Activated CD4-positive, alpha-beta T cell treated with anti-CD3 and anti-CD28 coated beads, Interleukin-2, Interleukin-6, amounts not matched to agents 100 ng/mL and 50 ng/mL, durations not matched to agents 16 hours and 8 hours (primary cell): ENCODE data around the gene TADA3.
"Not testable (repeated sequence)": the region's sequence is repeated elsewhere in the genome, so short reads cannot be mapped to it uniquely, and the experiment has no call there.

Source experiments
- DNase-seq: peaks from one replicate; pipeline ENCODE4 v3.0.0-alpha.2; 2020

TADA3 gene

GRCh38 chr3:9782770-9783169 is 9.5 kb downstream of the TADA3 start:
- peak; percentile 24 for DNase-seq

GRCh38 chr3:9781978-9782603 is 10.2 kb downstream of the TADA3 start:
- no peak for DNase-seq

GRCh38 chr3:9781551-9781950 is 10.7 kb downstream of the TADA3 start:
- DNase-seq, result no peak

GRCh38 chr3:9780910-9781309 is 11.4 kb downstream of the TADA3 start:
- DNase-seq, result no peak

GRCh38 chr3:9780458-9780812 is 11.8 kb downstream of the TADA3 start:
- DNase-seq, result no peak

GRCh38 chr3:9779721-9780457 is 12.4 kb downstream of the TADA3 start:
- DNase-seq, result peak; percentile 55

- DNase-seq, result no peak
Measured at GRCh38 chr3:9779075-9779593, 13.1 kb downstream of the TADA3 start.

- DNase-seq, result peak; percentile 73
Measured at GRCh38 chr3:9778143-9779074, 13.9 kb downstream of the TADA3 start.

GRCh38 chr3:9777694-9778021 is 14.6 kb downstream of the TADA3 start:
- no peak for DNase-seq

- no peak for DNase-seq
Measured at GRCh38 chr3:9776896-9777693, 15.2 kb downstream of the TADA3 start.

GRCh38 chr3:9771007-9771406 is 21.3 kb downstream of the TADA3 start:
- DNase-seq, result not testable (repeated sequence)

GRCh38 chr3:9770276-9770812 is 21.9 kb downstream of the TADA3 start:
- DNase-seq, result no peak

- DNase-seq, result peak; percentile 77
Measured at GRCh38 chr3:9769426-9770275, 22.6 kb downstream of the TADA3 start, which contains the start of gene CAMK1. CAMK1 (minus strand) TSS chr3:9769947; CDS start chr3:9767749, 2,198 bp downstream.

GRCh38 chr3:9769012-9769411 is 23.3 kb downstream of the TADA3 start:
- no peak for DNase-seq

GRCh38 chr3:9768141-9768775 is 24.0 kb downstream of the TADA3 start:
- DNase-seq, result no peak

GRCh38 chr3:9767418-9767817 is 24.9 kb downstream of the TADA3 start:
- DNase-seq, result no peak

- no peak for DNase-seq
Measured at GRCh38 chr3:9765865-9766264, 26.4 kb downstream of the TADA3 start.

GRCh38 chr3:9762871-9763270 is 29.4 kb downstream of the TADA3 start:
- no peak for DNase-seq

- no peak for DNase-seq
Measured at GRCh38 chr3:9761919-9762318, 30.4 kb downstream of the TADA3 start.

GRCh38 chr3:9760779-9761505 is 31.3 kb downstream of the TADA3 start:
- no peak for DNase-seq
